ENCODE measurements around the gene SYT8. TPM values are rescaled to one million over a fixed set of nuclear protein-coding genes. Genes with fewer than 3 reads are reported as not detected.
A peak's percentile ranks its signal among the peaks of the same experiment; 100 is the strongest.
"Not testable (repeated sequence)": the region's sequence is repeated elsewhere in the genome, so short reads cannot be mapped to it uniquely, and the experiment has no call there.

The SYT8 gene
- total RNA-seq, 2 donors from 2014 or later = not detected

GRCh38 chr11:1874441-1875092 lies 39.8 kb downstream of the SYT8 start:
- not testable (repeated sequence) for H3K36me3 Mint-ChIP-seq (ENCODE audit: insufficient read depth in 2 of 2); H3K4me3 Mint-ChIP-seq; H3K27ac Mint-ChIP-seq; H3K27me3 Mint-ChIP-seq (ENCODE audit: low read depth); ATAC-seq (replicated peaks in 1 of 2); H3K9me3 Mint-ChIP-seq
- H3K4me1 Mint-ChIP-seq (ENCODE audit: low read depth) = peaks cover 22% of the 10 kb centered on the region
- DNase-seq = peak in 1 of 2 donors; percentile 0

GRCh38 chr11:1875093-1875850 lies 40.5 kb downstream of the SYT8 start:
- Mint-ChIP-seq H3K4me1 (ENCODE audit: low read depth) (peaks cover 18% of the 10 kb centered on the region), H3K36me3 (ENCODE audit: insufficient read depth in 2 of 2) (no peaks in the 10 kb centered on the region), H3K9me3 (no peaks in the 10 kb centered on the region), H3K4me3 (no peak overlapping the region), H3K27ac (no peak overlapping the region), H3K27me3 (ENCODE audit: low read depth) (no peaks in the 10 kb centered on the region)
- DNase-seq (peak in 1 of 2 donors; percentile 1), ATAC-seq (replicated peaks in 1 of 2) (no peak)

DNA sequence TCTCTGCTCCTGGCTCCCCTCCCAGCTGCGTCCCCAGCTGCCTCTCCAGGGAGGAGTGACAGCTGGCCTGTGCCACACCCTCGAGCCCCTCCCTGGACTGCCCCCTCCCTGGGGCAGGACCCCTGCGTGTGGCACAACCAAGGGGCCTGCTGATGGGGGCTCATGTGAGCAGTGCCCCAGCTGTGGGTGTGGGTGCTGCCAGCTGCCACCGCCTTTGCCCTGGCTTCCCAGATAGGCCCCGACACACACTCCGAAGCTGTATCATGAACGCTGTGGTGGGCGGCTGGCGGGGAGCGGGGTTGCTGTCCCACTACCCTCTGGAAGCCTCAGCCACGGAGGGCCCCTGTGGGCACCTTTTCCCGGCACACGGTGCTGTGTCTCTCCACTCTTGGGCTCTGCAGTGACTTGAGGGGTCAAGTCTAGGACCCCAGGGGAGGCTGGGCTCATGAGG lies 41.1 kb downstream of the SYT8 start:
- not testable (repeated sequence) for H3K27me3 Mint-ChIP-seq (ENCODE audit: low read depth); H3K27ac Mint-ChIP-seq; DNase-seq; H3K9me3 Mint-ChIP-seq; ATAC-seq (replicated peaks in 1 of 2); H3K36me3 Mint-ChIP-seq (ENCODE audit: insufficient read depth in 2 of 2); H3K4me3 Mint-ChIP-seq
- peaks cover 12% of the 10 kb centered on the region for H3K4me1 Mint-ChIP-seq (ENCODE audit: low read depth)

GRCh38 chr11:1876361-1877063 lies 41.7 kb downstream of the SYT8 start:
- H3K27me3 Mint-ChIP-seq (ENCODE audit: low read depth) = no peaks in the 10 kb centered on the region
- H3K27ac Mint-ChIP-seq = no peak overlapping the region
- ATAC-seq (replicated peaks in 1 of 2) (no peak), DNase-seq (peak in 1 of 2 donors; percentile 42)
- H3K4me3 Mint-ChIP-seq = no peak overlapping the region
- H3K36me3 Mint-ChIP-seq (ENCODE audit: insufficient read depth in 2 of 2) = no peaks in the 10 kb centered on the region
- peaks cover 9% of the 10 kb centered on the region for H3K4me1 Mint-ChIP-seq (ENCODE audit: low read depth)
- no peaks in the 10 kb centered on the region for H3K9me3 Mint-ChIP-seq

GRCh38 chr11:1877211-1878136 lies 42.7 kb downstream of the SYT8 start:
- ATAC-seq (replicated peaks in 1 of 2) = no peak
- Mint-ChIP-seq H3K4me3 (no peak overlapping the region), H3K27ac (no peak overlapping the region)

DNA sequence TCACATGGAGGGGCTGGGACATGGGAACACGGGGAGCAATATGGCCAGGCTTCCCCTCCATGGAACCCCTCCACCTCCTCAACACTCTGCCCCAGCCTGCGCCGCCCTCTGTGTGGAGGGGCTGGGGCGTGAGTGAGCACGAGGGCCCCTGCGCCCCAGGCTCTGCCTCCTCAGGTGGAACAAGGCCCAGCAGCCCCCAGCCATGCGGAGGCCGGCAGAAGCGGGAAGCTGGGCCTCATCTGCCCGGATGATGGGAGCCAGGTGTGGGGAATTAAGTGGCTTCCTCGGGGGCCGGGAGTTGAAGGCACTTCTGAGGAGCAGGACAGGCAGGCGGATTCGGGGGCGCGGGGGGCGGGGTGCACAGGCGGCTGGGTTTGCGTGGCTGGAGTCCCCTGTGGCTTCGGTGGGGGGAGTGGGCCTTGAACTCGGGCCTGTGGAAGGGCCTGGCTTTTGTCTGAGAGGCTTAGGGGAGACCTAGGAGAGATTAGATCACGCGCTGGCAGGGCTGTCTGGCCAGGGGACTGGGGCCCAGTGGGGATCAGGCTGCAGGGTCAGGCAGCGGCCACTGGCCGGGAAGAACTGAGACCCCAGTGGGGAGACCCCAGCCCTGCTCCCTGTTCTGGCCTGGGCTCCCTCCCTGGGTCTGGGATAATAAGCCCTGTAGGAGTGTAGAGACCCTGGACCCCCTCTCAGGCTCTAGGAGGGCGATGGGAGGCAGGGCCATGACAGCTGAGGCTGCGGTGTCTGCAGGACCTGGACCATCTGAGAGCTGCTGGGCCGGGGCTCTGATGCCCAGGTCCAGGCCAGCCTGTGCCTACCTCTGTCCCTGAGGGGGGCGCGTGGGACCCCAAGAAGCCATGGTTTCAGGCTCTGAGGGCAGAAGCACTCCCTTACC lies 43.6 kb downstream of the SYT8 start:
- Mint-ChIP-seq H3K4me1 (ENCODE audit: low read depth) (peaks cover 4% of the 10 kb centered on the region), H3K27me3 (ENCODE audit: low read depth) (no peaks in the 10 kb centered on the region), H3K27ac (no peak overlapping the region), H3K4me3 (no peak overlapping the region), H3K36me3 (ENCODE audit: insufficient read depth in 2 of 2) (no peaks in the 10 kb centered on the region), H3K9me3 (no peaks in the 10 kb centered on the region)
- DNase-seq = peak in 1 of 2 donors; percentile 0
- ATAC-seq (replicated peaks in 1 of 2) = no peak

More at GRCh38 chr11:1877211-1878136, 42.7 kb downstream of the SYT8 start:
- Mint-ChIP-seq H3K9me3 (no peaks in the 10 kb centered on the region), H3K36me3 (ENCODE audit: insufficient read depth in 2 of 2) (no peaks in the 10 kb centered on the region), H3K27me3 (ENCODE audit: low read depth) (no peaks in the 10 kb centered on the region), H3K4me1 (ENCODE audit: low read depth) (peaks cover 8% of the 10 kb centered on the region)
- peak in 1 of 2 donors; percentile 0 for DNase-seq

GRCh38 chr11:1879342-1879940 lies 44.7 kb downstream of the SYT8 start:
- DNase-seq (no peak), ATAC-seq (replicated peaks in 1 of 2) (no peak)
- no peaks in the 10 kb centered on the region for H3K27me3 Mint-ChIP-seq (ENCODE audit: low read depth)
- peaks cover 4% of the 10 kb centered on the region for H3K4me1 Mint-ChIP-seq (ENCODE audit: low read depth)
- no peak overlapping the region for H3K4me3 Mint-ChIP-seq
- H3K36me3 Mint-ChIP-seq (ENCODE audit: insufficient read depth in 2 of 2) = no peaks in the 10 kb centered on the region
- no peak overlapping the region for H3K27ac Mint-ChIP-seq
- H3K9me3 Mint-ChIP-seq = no peaks in the 10 kb centered on the region

GRCh38 chr11:1879941-1880720 lies 45.3 kb downstream of the SYT8 start:
- H3K9me3 Mint-ChIP-seq = no peaks in the 10 kb centered on the region
- no peak overlapping the region for H3K4me3 Mint-ChIP-seq
- H3K36me3 Mint-ChIP-seq (ENCODE audit: insufficient read depth in 2 of 2) = no peaks in the 10 kb centered on the region
- no peak overlapping the region for H3K27ac Mint-ChIP-seq
- no peak for ATAC-seq (replicated peaks in 1 of 2)
- no peaks in the 10 kb centered on the region for H3K27me3 Mint-ChIP-seq (ENCODE audit: low read depth)
- no peak for DNase-seq
- peaks cover 4% of the 10 kb centered on the region for H3K4me1 Mint-ChIP-seq (ENCODE audit: low read depth)

DNA sequence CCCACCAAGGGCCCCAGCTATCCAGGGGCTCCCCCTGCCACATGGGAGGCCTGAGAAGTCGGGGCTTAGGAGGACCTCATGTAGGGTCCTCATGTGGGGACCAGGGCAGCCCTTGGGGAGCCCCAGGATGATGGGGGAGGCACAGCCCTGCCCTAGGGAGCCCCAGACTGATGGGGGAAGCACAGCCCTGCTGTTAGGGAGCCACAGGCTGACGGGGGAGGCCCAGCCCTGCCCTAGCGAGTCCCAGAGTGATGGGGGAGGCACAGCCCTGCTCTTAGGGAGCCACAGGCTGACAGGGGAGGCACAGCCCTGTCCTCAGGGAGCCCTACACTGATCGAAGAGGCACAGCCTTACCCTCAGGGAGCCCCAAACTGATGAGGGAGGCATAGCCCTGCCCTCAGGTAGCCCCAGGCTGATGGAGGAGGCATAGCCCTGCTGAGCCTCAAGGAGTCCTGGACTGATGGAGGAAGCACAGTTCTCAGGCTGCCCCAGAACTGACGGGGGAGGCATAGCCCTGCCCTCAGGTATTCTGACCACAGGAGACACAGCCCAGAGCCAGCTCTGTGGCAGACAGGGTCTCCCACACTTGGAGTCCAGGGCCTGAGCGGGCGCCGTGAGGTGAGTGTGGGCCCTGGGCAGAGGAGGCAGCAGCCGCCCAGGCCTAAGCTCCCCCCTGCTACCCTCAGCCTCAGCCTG lies 46.1 kb downstream of the SYT8 start:
- ATAC-seq (replicated peaks in 1 of 2) (no peak), DNase-seq (no peak)
- no peak overlapping the region for H3K4me3 Mint-ChIP-seq
- H3K4me1 Mint-ChIP-seq (ENCODE audit: low read depth) = peaks cover 4% of the 10 kb centered on the region
- no peaks in the 10 kb centered on the region for H3K27me3 Mint-ChIP-seq (ENCODE audit: low read depth)
- no peaks in the 10 kb centered on the region for H3K36me3 Mint-ChIP-seq (ENCODE audit: insufficient read depth in 2 of 2)
- no peak overlapping the region for H3K27ac Mint-ChIP-seq
- no peaks in the 10 kb centered on the region for H3K9me3 Mint-ChIP-seq

- DNase-seq (no peak), ATAC-seq (replicated peaks in 1 of 2) (peak; percentile 25 to 35)
- Mint-ChIP-seq H3K27ac (no peak overlapping the region), H3K4me3 (no peak overlapping the region), H3K9me3 (no peaks in the 10 kb centered on the region), H3K4me1 (ENCODE audit: low read depth) (peaks cover 4% of the 10 kb centered on the region), H3K36me3 (ENCODE audit: insufficient read depth in 2 of 2) (no peaks in the 10 kb centered on the region), H3K27me3 (ENCODE audit: low read depth) (no peaks in the 10 kb centered on the region)
Observed at GRCh38 chr11:1881442-1882264, 46.9 kb downstream of the SYT8 start.
